HG03342 (cell line): ENCODE measurements around the gene TMEM244.
"Not testable (repeated sequence)": the region's sequence is repeated elsewhere in the genome, so short reads cannot be mapped to it uniquely, and the experiment has no call there.

Experiments used
- ATAC-seq: cut with Tn5 transposase; IDR thresholded peaks from one replicate; pipeline ENCODE4 v1.9.1; 2021; ENCODE audit warnings: mild to moderate bottlenecking, moderate library complexity; ENCODE audit not compliant: unreplicated experiment

Gene TMEM244

GRCh38 chr6:129860908-129861665 is at the start of gene TMEM244:
Gene TMEM244 (minus strand): TSS chr6:129861315. CDS start chr6:129861188, 127 bp downstream.
- ATAC-seq: no peak

GRCh38 chr6:129908858-129909257 is 47.7 kb upstream of the TMEM244 start:
- ATAC-seq: peak; percentile 80

GRCh38 chr6:129908356-129908755 is 47.2 kb upstream of the TMEM244 start:
- ATAC-seq: no peak

GRCh38 chr6:129906515-129907077 is 45.5 kb upstream of the TMEM244 start:
- ATAC-seq: no peak

GRCh38 chr6:129903082-129903481 is 42.0 kb upstream of the TMEM244 start:
- peak; percentile 70 for ATAC-seq

GRCh38 chr6:129902681-129903080 is 41.6 kb upstream of the TMEM244 start:
- no peak for ATAC-seq

GRCh38 chr6:129901910-129902309 is 40.8 kb upstream of the TMEM244 start:
- ATAC-seq: peak; percentile 77

GRCh38 chr6:129895692-129896091 is 34.6 kb upstream of the TMEM244 start:
- peak; percentile 74 for ATAC-seq

- no peak for ATAC-seq
Observed at GRCh38 chr6:129894921-129895320, 33.8 kb upstream of the TMEM244 start.

GRCh38 chr6:129893640-129894039 is 32.5 kb upstream of the TMEM244 start:
- ATAC-seq: no peak

- ATAC-seq: no peak
Observed at GRCh38 chr6:129890701-129891100, 29.6 kb upstream of the TMEM244 start.

GRCh38 chr6:129890164-129890563 is 29.0 kb upstream of the TMEM244 start:
- ATAC-seq: no peak

GRCh38 chr6:129889580-129889979 is 28.5 kb upstream of the TMEM244 start:
- ATAC-seq: no peak

- no peak for ATAC-seq
Observed at GRCh38 chr6:129886401-129887155, 25.5 kb upstream of the TMEM244 start.

- ATAC-seq: no peak
Observed at GRCh38 chr6:129884211-129884610, 23.1 kb upstream of the TMEM244 start.

- peak; percentile 95 for ATAC-seq
Observed at GRCh38 chr6:129882510-129883023, 21.5 kb upstream of the TMEM244 start.

- not testable (repeated sequence) for ATAC-seq
Observed at GRCh38 chr6:129877894-129878293, 16.8 kb upstream of the TMEM244 start.

GRCh38 chr6:129875610-129876520 is 14.8 kb upstream of the TMEM244 start:
- peak; percentile 92 for ATAC-seq

- no peak for ATAC-seq
Observed at GRCh38 chr6:129874837-129875236, 13.7 kb upstream of the TMEM244 start.

GRCh38 chr6:129872586-129872985 is 11.5 kb upstream of the TMEM244 start:
- no peak for ATAC-seq

GRCh38 chr6:129871221-129871620 is 10.1 kb upstream of the TMEM244 start:
- no peak for ATAC-seq
